Astrocyte of the cerebellum (primary cell): Measurements from ENCODE around the gene GABRG3.

ENCODE experiments used
- DNase-seq: peaks from one replicate; pipeline ENCODE4 v3.0.0-alpha.2; 2011; ENCODE audit warnings: low read depth
- H3K4me3 ChIP-seq: 2 replicates; pipeline ENCODE4 v1.5.1; 2011; ENCODE audit warnings: mild to moderate bottlenecking, low read depth, low read length, moderate library complexity
- in situ Hi-C: cut with HindIII; loops from 2 replicates; pipeline ENCODE4 v1.10.0; 2017; ENCODE audit warnings: low sequenced_read_pairs
- TF ChIP-seq, protein P1 (sequence below): IDR thresholded peaks from 2 replicates; pipeline ENCODE4 v1.5.1; 2012; ENCODE audit warnings: low read length, low read depth, moderate library complexity, mild to moderate bottlenecking; ENCODE audit errors: missing control alignments

Gene GABRG3

DNA sequence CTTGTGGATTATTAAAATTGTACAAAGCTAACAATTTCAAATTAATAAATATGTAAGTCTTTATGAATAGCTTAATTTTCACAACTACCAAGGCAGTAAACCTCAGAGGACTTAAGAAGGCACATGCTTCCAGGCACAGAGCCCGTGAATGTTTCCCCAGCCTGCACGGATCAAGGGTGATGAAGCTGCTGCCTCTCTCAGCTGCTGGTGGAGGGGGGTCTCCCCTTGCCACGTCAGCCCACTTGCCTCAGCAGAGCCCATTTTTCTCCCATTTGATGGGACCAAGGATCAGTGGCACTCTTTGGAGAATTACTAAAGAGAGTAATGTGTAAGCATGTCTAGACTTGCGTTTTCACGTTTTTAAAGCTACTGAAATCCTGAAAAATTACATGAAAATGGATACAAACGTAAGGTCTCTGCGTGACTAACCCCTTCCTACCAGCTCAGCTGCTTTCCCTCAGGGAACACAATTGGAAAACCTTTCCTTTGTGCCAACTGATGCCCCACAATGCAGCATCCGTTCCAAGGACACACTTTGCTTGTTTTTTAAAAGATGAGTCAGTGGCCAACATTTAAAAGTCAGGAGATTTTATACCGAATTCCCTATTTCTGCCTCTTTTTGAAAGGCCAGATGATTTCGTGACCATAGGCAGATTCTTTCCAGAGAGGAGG lies 494.1 kb downstream of the GABRG3 start:
- TF ChIP-seq, protein P1, sequence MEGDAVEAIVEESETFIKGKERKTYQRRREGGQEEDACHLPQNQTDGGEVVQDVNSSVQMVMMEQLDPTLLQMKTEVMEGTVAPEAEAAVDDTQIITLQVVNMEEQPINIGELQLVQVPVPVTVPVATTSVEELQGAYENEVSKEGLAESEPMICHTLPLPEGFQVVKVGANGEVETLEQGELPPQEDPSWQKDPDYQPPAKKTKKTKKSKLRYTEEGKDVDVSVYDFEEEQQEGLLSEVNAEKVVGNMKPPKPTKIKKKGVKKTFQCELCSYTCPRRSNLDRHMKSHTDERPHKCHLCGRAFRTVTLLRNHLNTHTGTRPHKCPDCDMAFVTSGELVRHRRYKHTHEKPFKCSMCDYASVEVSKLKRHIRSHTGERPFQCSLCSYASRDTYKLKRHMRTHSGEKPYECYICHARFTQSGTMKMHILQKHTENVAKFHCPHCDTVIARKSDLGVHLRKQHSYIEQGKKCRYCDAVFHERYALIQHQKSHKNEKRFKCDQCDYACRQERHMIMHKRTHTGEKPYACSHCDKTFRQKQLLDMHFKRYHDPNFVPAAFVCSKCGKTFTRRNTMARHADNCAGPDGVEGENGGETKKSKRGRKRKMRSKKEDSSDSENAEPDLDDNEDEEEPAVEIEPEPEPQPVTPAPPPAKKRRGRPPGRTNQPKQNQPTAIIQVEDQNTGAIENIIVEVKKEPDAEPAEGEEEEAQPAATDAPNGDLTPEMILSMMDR = no peak
- H3K4me3 ChIP-seq = no peak overlapping the region
- no peak for DNase-seq
- in situ Hi-C loops = no loop called here

DNA sequence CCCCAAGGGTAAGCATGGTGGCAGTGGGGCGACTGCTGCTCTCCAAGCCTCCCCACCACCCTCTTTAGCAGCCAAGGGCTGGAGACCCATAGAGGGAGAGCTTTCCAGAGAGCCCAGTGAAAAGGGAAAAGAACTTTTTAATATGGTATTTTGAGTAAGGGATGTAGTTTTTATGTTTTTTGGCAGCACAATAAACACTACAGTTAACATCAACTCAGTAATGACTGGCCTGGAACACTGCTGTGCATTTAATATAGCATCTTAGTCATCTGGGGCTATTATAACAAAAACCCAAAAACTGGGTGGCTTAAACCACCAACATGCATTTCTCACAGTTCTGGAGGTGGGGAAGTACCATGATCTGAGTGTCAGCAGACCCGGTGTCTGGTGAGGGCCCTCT lies 495.8 kb downstream of the GABRG3 start:
- TF ChIP-seq, protein P1 = no peak
- in situ Hi-C loops = no loop called here
- no peak overlapping the region for H3K4me3 ChIP-seq
- no peak for DNase-seq

DNA sequence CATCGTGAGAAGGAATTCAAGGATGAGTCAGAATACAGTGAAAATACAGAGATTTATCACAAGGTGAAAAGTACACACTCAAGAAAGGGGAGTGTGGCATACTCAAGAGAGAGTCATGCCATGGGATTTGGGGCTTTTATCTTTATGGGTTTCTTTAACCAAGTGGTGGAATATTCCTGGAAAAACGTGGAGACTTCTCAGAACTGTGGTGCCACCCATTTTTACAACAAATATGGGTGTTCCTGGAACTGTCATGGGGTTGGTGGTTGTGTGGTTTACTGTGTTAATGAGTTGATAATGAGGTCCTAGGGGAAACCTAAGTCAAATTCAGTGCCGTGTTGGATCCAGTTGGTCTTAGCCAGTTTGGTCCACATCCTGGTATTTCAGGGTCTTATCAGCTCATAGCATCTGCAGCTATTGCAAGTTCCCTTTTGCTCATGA lies 497.2 kb downstream of the GABRG3 start:
- TF ChIP-seq, protein P1 = no peak
- in situ Hi-C loops = no loop called here
- H3K4me3 ChIP-seq = no peak overlapping the region
- DNase-seq = no peak

- in situ Hi-C loops = no loop called here
- no peak overlapping the region for H3K4me3 ChIP-seq
- TF ChIP-seq, protein P1 = no peak
- DNase-seq = no peak
These were observed 502.9 kb downstream of the GABRG3 start for GRCh38 chr15:27473845-27474244.

GRCh38 chr15:27475395-27475794 lies 504.4 kb downstream of the GABRG3 start:
- no peak overlapping the region for H3K4me3 ChIP-seq
- no peak for DNase-seq
- in situ Hi-C loops = no loop called here
- TF ChIP-seq, protein P1 = no peak

DNA sequence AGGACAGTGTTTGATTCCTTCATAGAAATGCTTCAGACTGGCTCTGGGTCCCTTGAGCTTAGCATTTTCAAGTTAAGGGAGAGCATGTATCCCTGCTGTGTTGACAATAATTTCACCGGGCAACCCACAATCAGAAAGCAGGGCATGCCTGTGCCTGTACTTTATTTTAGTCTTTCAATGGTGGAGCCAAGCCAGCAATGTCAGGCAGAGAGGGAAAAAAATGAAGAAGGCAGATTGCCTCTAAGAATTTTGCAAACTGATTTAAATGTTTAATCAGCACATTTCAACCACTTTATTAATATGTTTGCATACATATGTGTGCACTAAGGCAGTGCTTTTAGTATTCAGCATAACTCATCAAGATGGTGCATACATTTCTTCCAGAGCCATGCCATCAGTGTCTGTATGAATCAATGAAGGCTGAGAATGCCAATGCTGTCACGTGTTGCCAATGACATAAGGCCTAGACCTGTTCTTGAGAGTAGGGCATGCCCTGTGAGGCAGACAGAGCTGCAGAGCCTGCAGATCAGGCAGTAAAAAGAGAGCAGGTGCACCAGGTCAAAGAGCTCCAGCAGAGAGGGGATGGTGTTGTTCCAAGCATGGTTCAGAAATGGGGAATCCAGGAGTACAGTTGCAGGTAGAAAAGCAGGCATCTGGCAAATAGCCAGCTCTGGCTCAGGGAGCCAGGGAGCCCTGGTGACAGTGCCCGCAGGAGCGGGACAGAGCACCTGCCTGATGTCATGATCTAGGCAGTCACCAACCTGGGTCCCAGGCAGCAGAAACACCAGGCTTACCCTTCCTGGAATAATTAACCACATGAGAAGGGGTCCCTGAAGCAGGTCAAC lies 508.5 kb downstream of the GABRG3 start:
- no peak for DNase-seq
- in situ Hi-C loops = no loop called here
- no peak overlapping the region for H3K4me3 ChIP-seq
- TF ChIP-seq, protein P1 = no peak
